Measurements from ENCODE around the gene MYL7. TPM values are rescaled to one million over a fixed set of nuclear protein-coding genes. Genes with fewer than 3 reads are reported as not detected.
A peak's percentile ranks its signal among the peaks of the same experiment; 100 is the strongest.
"Not testable (repeated sequence)": the region's sequence is repeated elsewhere in the genome, so short reads cannot be mapped to it uniquely, and the experiment has no call there.

MYL7 gene
- total RNA-seq, 2 donors from 2014 or later = not detected

- H3K9me3 Mint-ChIP-seq = no peaks in the 10 kb centered on the region
- H3K27me3 Mint-ChIP-seq = peaks cover 19 to 46% of the 10 kb centered on the region in 2 donors
- no peaks in the 10 kb centered on the region for H3K4me1 Mint-ChIP-seq (ENCODE audit: low read depth in 2 of 2)
- no peak overlapping the region for H3K4me3 Mint-ChIP-seq
- no peak overlapping the region for H3K27ac Mint-ChIP-seq
- DNase-seq (ENCODE audit: low spot score) (peak; percentile 6), ATAC-seq (no peak)
- H3K36me3 Mint-ChIP-seq = no peaks in the 10 kb centered on the region
Measured at GRCh38 chr7:44177570-44178131, 36.5 kb upstream of the MYL7 start.

- Mint-ChIP-seq H3K27ac (no peak overlapping the region), H3K36me3 (no peaks in the 10 kb centered on the region), H3K27me3 (peaks cover 15 to 46% of the 10 kb centered on the region in 2 donors), H3K9me3 (no peaks in the 10 kb centered on the region), H3K4me1 (ENCODE audit: low read depth in 2 of 2) (no peaks in the 10 kb centered on the region), H3K4me3 (no peak overlapping the region)
- DNase-seq (ENCODE audit: low spot score) = peak; percentile 35
- ATAC-seq = no peak
Measured at GRCh38 chr7:44176486-44176885, 35.4 kb upstream of the MYL7 start.

GRCh38 chr7:44175730-44176129 lies 34.6 kb upstream of the MYL7 start:
- DNase-seq (ENCODE audit: low spot score) = peak; percentile 23
- H3K27ac Mint-ChIP-seq = no peak overlapping the region
- H3K27me3 Mint-ChIP-seq = peaks cover 13 to 40% of the 10 kb centered on the region in 2 donors
- no peak overlapping the region for H3K4me3 Mint-ChIP-seq
- H3K36me3 Mint-ChIP-seq = no peaks in the 10 kb centered on the region
- no peak for ATAC-seq
- H3K4me1 Mint-ChIP-seq (ENCODE audit: low read depth in 2 of 2) = no peaks in the 10 kb centered on the region
- no peaks in the 10 kb centered on the region for H3K9me3 Mint-ChIP-seq

- not testable (repeated sequence) for ATAC-seq; H3K27ac Mint-ChIP-seq; DNase-seq (ENCODE audit: low spot score); H3K36me3 Mint-ChIP-seq; H3K4me1 Mint-ChIP-seq (ENCODE audit: low read depth in 2 of 2); H3K9me3 Mint-ChIP-seq; H3K4me3 Mint-ChIP-seq
- H3K27me3 Mint-ChIP-seq = peaks cover 17 to 40% of the 10 kb centered on the region in 2 donors
Measured at GRCh38 chr7:44174694-44174948, 33.5 kb upstream of the MYL7 start.

- Mint-ChIP-seq H3K27ac (no peak overlapping the region), H3K27me3 (peaks cover 15 to 40% of the 10 kb centered on the region in 2 donors), H3K36me3 (no peaks in the 10 kb centered on the region), H3K4me3 (no peak overlapping the region), H3K4me1 (ENCODE audit: low read depth in 2 of 2) (no peaks in the 10 kb centered on the region), H3K9me3 (no peaks in the 10 kb centered on the region)
- DNase-seq (ENCODE audit: low spot score) = no peak
- ATAC-seq = no peak
Measured at GRCh38 chr7:44173911-44174693, 33.0 kb upstream of the MYL7 start.

- no peak for DNase-seq (ENCODE audit: low spot score)
- Mint-ChIP-seq H3K27me3 (peaks cover 14 to 36% of the 10 kb centered on the region in 2 donors), H3K9me3 (no peaks in the 10 kb centered on the region), H3K4me1 (ENCODE audit: low read depth in 2 of 2) (peaks cover 0 to under 1% of the 10 kb centered on the region in 2 donors), H3K27ac (no peak overlapping the region), H3K36me3 (no peaks in the 10 kb centered on the region), H3K4me3 (no peak overlapping the region)
- ATAC-seq = no peak
Measured at GRCh38 chr7:44172803-44173424, 31.8 kb upstream of the MYL7 start.

GRCh38 chr7:44172352-44172751 lies 31.2 kb upstream of the MYL7 start:
- no peak overlapping the region for H3K4me3 Mint-ChIP-seq
- no peak overlapping the region for H3K27ac Mint-ChIP-seq
- peaks cover 11 to 30% of the 10 kb centered on the region in 2 donors for H3K27me3 Mint-ChIP-seq
- no peak for DNase-seq (ENCODE audit: low spot score)
- H3K4me1 Mint-ChIP-seq (ENCODE audit: low read depth in 2 of 2) = peaks cover 0 to 6% of the 10 kb centered on the region in 2 donors
- no peaks in the 10 kb centered on the region for H3K36me3 Mint-ChIP-seq
- ATAC-seq = no peak
- no peaks in the 10 kb centered on the region for H3K9me3 Mint-ChIP-seq

- not testable (repeated sequence) for H3K4me3 Mint-ChIP-seq; DNase-seq (ENCODE audit: low spot score); H3K36me3 Mint-ChIP-seq; H3K9me3 Mint-ChIP-seq; ATAC-seq; H3K27ac Mint-ChIP-seq; H3K4me1 Mint-ChIP-seq (ENCODE audit: low read depth in 2 of 2)
- H3K27me3 Mint-ChIP-seq = peaks cover 11 to 29% of the 10 kb centered on the region in 2 donors
Measured at GRCh38 chr7:44171901-44172300, 30.8 kb upstream of the MYL7 start.

GRCh38 chr7:44167920-44168319 lies 26.8 kb upstream of the MYL7 start:
- no peak for ATAC-seq
- Mint-ChIP-seq H3K27me3 (peaks cover 15 to 18% of the 10 kb centered on the region in 2 donors), H3K9me3 (no peaks in the 10 kb centered on the region), H3K36me3 (no peaks in the 10 kb centered on the region), H3K4me1 (ENCODE audit: low read depth in 2 of 2) (peaks cover 0 to 7% of the 10 kb centered on the region in 2 donors), H3K27ac (no peak overlapping the region), H3K4me3 (no peak overlapping the region)
- no peak for DNase-seq (ENCODE audit: low spot score)

GRCh38 chr7:44163591-44163990 lies 22.5 kb upstream of the MYL7 start:
- Mint-ChIP-seq H3K4me1 (ENCODE audit: low read depth in 2 of 2) (peaks cover 0 to 7% of the 10 kb centered on the region in 2 donors), H3K27me3 (peaks cover 21 to 23% of the 10 kb centered on the region in 2 donors), H3K27ac (no peak overlapping the region), H3K4me3 (no peak overlapping the region), H3K36me3 (no peaks in the 10 kb centered on the region), H3K9me3 (no peaks in the 10 kb centered on the region)
- DNase-seq (ENCODE audit: low spot score) = no peak
- ATAC-seq = no peak

GRCh38 chr7:44162785-44163395 lies 21.8 kb upstream of the MYL7 start:
- DNase-seq (ENCODE audit: low spot score) (no peak), ATAC-seq (peak in 1 of 2 donors; percentile 21)
- Mint-ChIP-seq H3K36me3 (no peaks in the 10 kb centered on the region), H3K9me3 (no peaks in the 10 kb centered on the region), H3K4me3 (no peak overlapping the region), H3K27ac (no peak overlapping the region), H3K27me3 (peaks cover 21 to 23% of the 10 kb centered on the region in 2 donors), H3K4me1 (ENCODE audit: low read depth in 2 of 2) (peaks cover 0 to 7% of the 10 kb centered on the region in 2 donors)

GRCh38 chr7:44162179-44162578 lies 21.0 kb upstream of the MYL7 start:
- Mint-ChIP-seq H3K36me3 (no peaks in the 10 kb centered on the region), H3K27me3 (peaks cover 21 to 23% of the 10 kb centered on the region in 2 donors), H3K9me3 (no peaks in the 10 kb centered on the region), H3K4me1 (ENCODE audit: low read depth in 2 of 2) (no peaks in the 10 kb centered on the region), H3K4me3 (no peak overlapping the region), H3K27ac (no peak overlapping the region)
- ATAC-seq (no peak), DNase-seq (ENCODE audit: low spot score) (peak; percentile 49)

- H3K9me3 Mint-ChIP-seq = no peaks in the 10 kb centered on the region
- no peaks in the 10 kb centered on the region for H3K36me3 Mint-ChIP-seq
- no peak for ATAC-seq
- H3K27me3 Mint-ChIP-seq = peaks cover 21 to 23% of the 10 kb centered on the region in 2 donors
- H3K4me3 Mint-ChIP-seq = no peak overlapping the region
- H3K4me1 Mint-ChIP-seq (ENCODE audit: low read depth in 2 of 2) = no peaks in the 10 kb centered on the region
- no peak overlapping the region for H3K27ac Mint-ChIP-seq
- peak; percentile 49 for DNase-seq (ENCODE audit: low spot score)
Measured at GRCh38 chr7:44161371-44161770, 20.2 kb upstream of the MYL7 start.
